H1 (cell line): ENCODE results near the gene EGFR. TPM values are rescaled to one million over a fixed set of nuclear protein-coding genes. Genes with fewer than 3 reads are reported as not detected.

Experiments used
- POU5F1 ChIP-seq: IDR thresholded peaks from 2 replicates; pipeline ENCODE4 v1.6.1; 2011; ENCODE audit warnings: low read depth, mild to moderate bottlenecking, low read length, moderate library complexity
- RBBP5 ChIP-seq: IDR thresholded peaks from 2 replicates; pipeline ENCODE4 v1.7.1; 2012; ENCODE audit warnings: low read depth, mild to moderate bottlenecking, inconsistent platforms, low read length, moderate library complexity, borderline replicate concordance
- RXRA ChIP-seq: IDR thresholded peaks from 2 replicates; pipeline ENCODE4 v1.6.1; 2011; ENCODE audit warnings: low read depth, mild to moderate bottlenecking, low read length, moderate library complexity; ENCODE audit not compliant: insufficient read depth
- SP2 ChIP-seq: IDR thresholded peaks from 2 replicates; pipeline ENCODE4 v1.6.1; 2012; ENCODE audit warnings: mild to moderate bottlenecking, low read length, inconsistent platforms
- polyA plus RNA-seq, 7 experiments: library from polyadenylated mRNA; depleted of rRNA in 3 of 7; stranded (reverse) in 5 of 7; unstranded in 2 of 7; fragments of >200 nt in 5 of 7; fragments of 200-250 nt in 2 of 7; gene quantifications; 1 replicate in 5 of 7; 2 replicates in 1 of 7; 4 replicates in 1 of 7; pipeline versions ENCODE4 v1.2.1 to v1.2.3, GENCODE V29; 2011 to 2013; ENCODE audit warnings: missing spikeins in 2 of 7, mixed read lengths in 2 of 7
- total RNA-seq: library from RNA; stranded (reverse); fragmentation: NEBNext Ultra II Directional; extraction: Animal tissue kit (Norgen Biotek cat#: 25700); gene quantifications from 2 replicates; pipeline ENCODE4 v1.2.1, GENCODE V29; 2021
- TF ChIP-seq, protein P1 (sequence below): IDR thresholded peaks from 2 replicates; pipeline ENCODE4 v1.6.1; 2012; ENCODE audit warnings: inconsistent platforms

EGFR gene
- total and polyA plus RNA-seq, 2 of the 8 experiments (the other 6 are each of a cell fraction or from before 2014, with no cell fraction given): 1.9 to 5.8 TPM

DNA sequence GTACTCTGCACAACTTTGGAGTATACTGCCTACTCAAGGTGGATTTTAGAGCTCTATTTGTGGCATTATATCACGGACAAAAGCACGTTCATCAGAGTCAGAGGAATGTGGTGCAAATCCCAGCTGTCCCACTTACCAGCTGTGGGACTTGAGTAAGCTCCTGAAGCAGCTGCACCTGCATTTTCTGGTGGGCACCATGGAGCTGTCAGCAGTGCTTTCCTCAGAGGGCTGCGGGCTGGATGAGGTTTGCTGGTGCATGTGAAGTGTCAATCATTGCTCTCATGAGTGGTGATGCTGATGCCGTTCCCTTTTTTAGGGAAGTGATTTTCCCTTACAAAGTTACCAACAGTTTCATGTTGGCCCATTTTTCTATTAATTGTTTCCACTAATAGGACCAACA, 53.4 kb downstream of the EGFR start (continued):
- TF ChIP-seq RXRA: no peak
- TF ChIP-seq, protein P1, sequence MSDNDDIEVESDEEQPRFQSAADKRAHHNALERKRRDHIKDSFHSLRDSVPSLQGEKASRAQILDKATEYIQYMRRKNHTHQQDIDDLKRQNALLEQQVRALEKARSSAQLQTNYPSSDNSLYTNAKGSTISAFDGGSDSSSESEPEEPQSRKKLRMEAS: no peak
- TF ChIP-seq POU5F1: no peak
- TF ChIP-seq SP2: no peak
- no peak for TF ChIP-seq RBBP5
